ENCODE results near the gene HSD17B11. TPM values are rescaled to one million over a fixed set of nuclear protein-coding genes. Genes with fewer than 3 reads are reported as not detected.

Gene HSD17B11
- total and polyA plus RNA-seq, 2 of the 8 experiments (the other 6 are each of a cell fraction or from before 2014, with no cell fraction given), result 6.0 to 9.0 TPM

DNA sequence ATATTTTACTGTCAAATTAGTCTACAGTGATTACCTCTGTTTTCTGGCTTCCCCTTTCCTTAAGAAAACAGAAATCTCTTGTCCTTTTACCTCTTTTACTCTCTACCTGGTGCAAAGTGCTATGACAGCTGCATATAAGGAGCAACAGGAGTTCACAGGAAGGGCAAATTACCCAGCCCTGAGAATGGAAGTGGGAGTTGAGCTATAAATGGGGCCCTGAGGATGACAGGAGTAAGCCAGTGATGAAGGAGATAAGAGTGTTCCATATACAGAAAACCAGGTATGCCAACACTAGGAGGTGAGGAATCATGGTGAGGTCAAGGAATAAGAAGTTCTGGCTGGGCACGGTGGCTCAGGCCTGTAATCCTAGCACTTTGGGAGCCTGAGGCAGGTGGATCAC is 63.9 kb downstream of the HSD17B11 start:
- no peaks in the 10 kb centered on the region for H4K20me1 ChIP-seq (replicated peaks in 1 of 2; ENCODE audit: control insufficient read depth in 1 of 2, insufficient read depth in 2 of 2, low read length in 2 of 2)
- H3K56ac ChIP-seq (replicated peaks; ENCODE audit: insufficient read length, low read depth, low read length), result no peak overlapping the region
- no peak overlapping the region for H3K27ac ChIP-seq (ENCODE audit: low read depth, low read length)
- no peaks in the 10 kb centered on the region for H3K9me3 ChIP-seq (ENCODE audit: insufficient read depth in 2 of 2, low read depth in 1 of 2, low read length in 1 of 2)
- no peak overlapping the region for H3K23ac ChIP-seq (ENCODE audit: insufficient read length)
- H3K4me3 ChIP-seq (ENCODE audit: extremely low read depth in 1 of 4, insufficient read depth in 2 of 4, low read depth in 3 of 4, low read length in 4 of 4), result no peak overlapping the region
- no peak overlapping the region for H2BK120ac ChIP-seq (replicated peaks; ENCODE audit: low read depth, low read length)
- no peak overlapping the region for H3K4me2 ChIP-seq (ENCODE audit: insufficient read depth in 1 of 2, low read depth in 2 of 2, low read length in 2 of 2)
- no peak overlapping the region for H3K4ac ChIP-seq (replicated peaks; ENCODE audit: insufficient read length, low read depth, low read length)
- H2AK5ac ChIP-seq (ENCODE audit: low read depth, low read length), result no peak overlapping the region
- no peak overlapping the region for H3K9ac ChIP-seq (replicated peaks in 1 of 4; ENCODE audit: extremely low read depth in 1 of 4, low read depth in 3 of 4, low read length in 3 of 4)
- no peaks in the 10 kb centered on the region; the same call in 1 of the 2 replicates for H3K23me2 ChIP-seq (ENCODE audit: low read depth, low read length)
- H3K27me3 ChIP-seq (replicated peaks in 1 of 4; ENCODE audit: control insufficient read depth in 3 of 4, extremely low read depth in 1 of 4, insufficient read depth in 3 of 4, low read length in 3 of 4), result no peaks in the 10 kb centered on the region
- no peak overlapping the region for H2BK20ac ChIP-seq (ENCODE audit: low read length)
- 94% methylated on average over 1 of the region's 1 CpG; no CpG with 5 or more reads in 1 of the 2 experiments for WGBS, 2 experiments (ENCODE audit: extremely low coverage in 1 of 2, insufficient coverage in 1 of 2, insufficient read length in 1 of 2, insufficient replicate concordance in 2 of 2, low coverage in 1 of 2, low lambda C conversion rate in 2 of 2, missing lambda C conversion rate in 1 of 2)
- H3K36me3 ChIP-seq (ENCODE audit: control insufficient read depth in 2 of 4, insufficient read depth in 4 of 4, low read length in 3 of 4), result no peaks in the 10 kb centered on the region
- no peak overlapping the region for H4K8ac ChIP-seq (ENCODE audit: extremely low read depth, insufficient read depth, low read length)
- no peak overlapping the region for H3K14ac ChIP-seq (ENCODE audit: insufficient read length)
- H2BK15ac ChIP-seq (ENCODE audit: low read length), result no peak overlapping the region
- H3K18ac ChIP-seq (ENCODE audit: extremely low read depth, low read length), result no peak overlapping the region
- H2BK5ac ChIP-seq (ENCODE audit: low read depth, low read length), result no peak overlapping the region
- no peak overlapping the region for H4K5ac ChIP-seq (ENCODE audit: insufficient read length, low read depth, low read length)
- H2BK12ac ChIP-seq (ENCODE audit: low read depth, low read length), result no peak overlapping the region
- CTCF ChIA-PET (ENCODE audit: partially characterized antibody), result interaction anchor here (1.3 kb wide), 1 partner anchor 26 kb away, joined by 4 read pairs; no protein-coding TSS in a partner anchor
- H2AFZ ChIP-seq (ENCODE audit: low read length), result no peak overlapping the region
- no peak for DNase-seq (ENCODE audit: low read depth in 1 of 2, low spot score in 2 of 2)
- H4K91ac ChIP-seq (replicated peaks; ENCODE audit: insufficient read length, low read length), result no peak overlapping the region
- POLR2A ChIA-PET (ENCODE audit: partially characterized antibody), result no interaction called here
- H3K4me1 ChIP-seq (replicated peaks in 1 of 4; ENCODE audit: control insufficient read depth in 3 of 4, insufficient read depth in 4 of 4, low read length in 3 of 4), result no peaks in the 10 kb centered on the region
- FAIRE-seq, result no peak
- no peaks in the 10 kb centered on the region for H3K79me1 ChIP-seq (ENCODE audit: low read depth, low read length)
- no peaks in the 10 kb centered on the region for H3K79me2 ChIP-seq (ENCODE audit: control insufficient read depth in 1 of 2, insufficient read depth in 2 of 2, low read length in 2 of 2)
- TF ChIP-seq NANOG (IDR thresholded peaks at IDR 0.05; ENCODE audit: insufficient read depth, low read depth, low read length, poor library complexity, severe bottlenecking), result no peak

All from H1 (cell line).